Muscle layer of colon (tissue), 2 donors: Measurements from ENCODE around the gene METTL25.
A peak's percentile ranks its signal among the peaks of the same experiment; 100 is the strongest.
"Not testable (repeated sequence)": the region's sequence is repeated elsewhere in the genome, so short reads cannot be mapped to it uniquely, and the experiment has no call there.

Experiments
- H3K27ac ChIP-seq: one replicate; pipeline ENCODE4 v1.7.0; 2013; ENCODE audit warnings: low read depth, mild to moderate bottlenecking, low read length, moderate library complexity
- H3K27me3 ChIP-seq, 2 donors: one replicate each; pipeline ENCODE4 v1.7.0; 2013; ENCODE audit warnings: low read length in 2 of 2, mild to moderate bottlenecking in 2 of 2; ENCODE audit not compliant: insufficient read depth in 2 of 2, control insufficient read depth in 1 of 2
- H3K36me3 ChIP-seq: one replicate; pipeline ENCODE4 v1.7.0; 2013; ENCODE audit warnings: mild to moderate bottlenecking, low read length; ENCODE audit not compliant: insufficient read depth
- H3K4me1 ChIP-seq: one replicate; pipeline ENCODE4 v1.7.0; 2013; ENCODE audit warnings: mild to moderate bottlenecking, low read length; ENCODE audit not compliant: insufficient read depth
- H3K4me3 ChIP-seq, 2 donors: one replicate each; pipeline ENCODE4 v1.7.0; 2013; ENCODE audit warnings: low read length in 2 of 2, low read depth in 1 of 2, mild to moderate bottlenecking in 1 of 2, moderate library complexity in 1 of 2
- H3K9ac ChIP-seq: one replicate; pipeline ENCODE4 v1.7.0; 2013; ENCODE audit warnings: low read length
- H3K9me3 ChIP-seq: one replicate; pipeline ENCODE4 v1.7.0; 2013; ENCODE audit warnings: mild to moderate bottlenecking, low read length
- donor health status: abdominal sarcoma.
- donor health status: Adenocarcinoma of cecum.

METTL25 gene

GRCh38 chr12:82357845-82358199, 507 bp upstream of the METTL25 start:
- Histone ChIP-seq H3K27ac (peak overlapping the region; percentile 91), H3K36me3 (peaks cover 13% of the 10 kb centered on the region), H3K9ac (peak overlapping the region; percentile 93), H3K4me3 (peak overlapping the region; percentile 82 to 99), H3K4me1 (peaks cover 34% of the 10 kb centered on the region), H3K9me3 (no peaks in the 10 kb centered on the region), H3K27me3 (no peaks in the 10 kb centered on the region)

- H3K9me3 ChIP-seq = no peaks in the 10 kb centered on the region
- peak overlapping the region; percentile 82 to 99 for H3K4me3 ChIP-seq
- H3K27me3 ChIP-seq = no peaks in the 10 kb centered on the region
- H3K4me1 ChIP-seq = peaks cover 34% of the 10 kb centered on the region
- peak overlapping the region; percentile 65 for H3K9ac ChIP-seq
- H3K27ac ChIP-seq = peak overlapping the region; percentile 91
- peaks cover 3% of the 10 kb centered on the region for H3K36me3 ChIP-seq
Measured at GRCh38 chr12:82359115-82359478, 768 bp downstream of the METTL25 start.

GRCh38 chr12:82360834-82361233, 2.5 kb downstream of the METTL25 start:
- not testable (repeated sequence) for H3K9me3 ChIP-seq, H3K27ac ChIP-seq, H3K27me3 ChIP-seq, H3K36me3 ChIP-seq, H3K9ac ChIP-seq, H3K4me3 ChIP-seq
- H3K4me1 ChIP-seq = peaks cover 32% of the 10 kb centered on the region

- Histone ChIP-seq H3K27me3 (no peaks in the 10 kb centered on the region), H3K36me3 (no peaks in the 10 kb centered on the region), H3K4me1 (peaks cover 25% of the 10 kb centered on the region), H3K9ac (no peak overlapping the region), H3K27ac (no peak overlapping the region), H3K4me3 (no peak overlapping the region), H3K9me3 (no peaks in the 10 kb centered on the region)
Measured at GRCh38 chr12:82361461-82361915, 3.2 kb downstream of the METTL25 start.

GRCh38 chr12:82363990-82364389, 5.7 kb downstream of the METTL25 start:
- Histone ChIP-seq H3K27ac (no peak overlapping the region), H3K9me3 (no peaks in the 10 kb centered on the region), H3K27me3 (no peaks in the 10 kb centered on the region), H3K4me1 (peaks cover 16% of the 10 kb centered on the region), H3K4me3 (no peak overlapping the region), H3K9ac (no peak overlapping the region), H3K36me3 (no peaks in the 10 kb centered on the region)

GRCh38 chr12:82366197-82366596, 7.9 kb downstream of the METTL25 start:
- H3K4me3 ChIP-seq = no peak overlapping the region
- no peaks in the 10 kb centered on the region for H3K9me3 ChIP-seq
- H3K27me3 ChIP-seq = no peaks in the 10 kb centered on the region
- H3K9ac ChIP-seq = no peak overlapping the region
- H3K36me3 ChIP-seq = no peaks in the 10 kb centered on the region
- H3K27ac ChIP-seq = no peak overlapping the region
- H3K4me1 ChIP-seq = no peaks in the 10 kb centered on the region

- H3K36me3 ChIP-seq = no peaks in the 10 kb centered on the region
- no peak overlapping the region for H3K27ac ChIP-seq
- H3K9ac ChIP-seq = no peak overlapping the region
- no peak overlapping the region for H3K4me3 ChIP-seq
- no peaks in the 10 kb centered on the region for H3K9me3 ChIP-seq
- no peaks in the 10 kb centered on the region for H3K27me3 ChIP-seq
- no peaks in the 10 kb centered on the region for H3K4me1 ChIP-seq
Measured at GRCh38 chr12:82375201-82375600, 16.9 kb downstream of the METTL25 start.

GRCh38 chr12:82378997-82379396, 20.7 kb downstream of the METTL25 start:
- H3K9me3 ChIP-seq = no peaks in the 10 kb centered on the region
- H3K27me3 ChIP-seq = no peaks in the 10 kb centered on the region
- H3K4me3 ChIP-seq = no peak overlapping the region
- no peaks in the 10 kb centered on the region for H3K36me3 ChIP-seq
- H3K27ac ChIP-seq = no peak overlapping the region
- no peak overlapping the region for H3K9ac ChIP-seq
- no peaks in the 10 kb centered on the region for H3K4me1 ChIP-seq

GRCh38 chr12:82383930-82384552, 25.7 kb downstream of the METTL25 start:
- H3K4me3 ChIP-seq = no peak overlapping the region
- H3K4me1 ChIP-seq = no peaks in the 10 kb centered on the region
- H3K9ac ChIP-seq = no peak overlapping the region
- peaks cover 6% of the 10 kb centered on the region for H3K36me3 ChIP-seq
- no peak overlapping the region for H3K27ac ChIP-seq
- H3K27me3 ChIP-seq = no peaks in the 10 kb centered on the region
- H3K9me3 ChIP-seq = no peaks in the 10 kb centered on the region

- no peaks in the 10 kb centered on the region for H3K4me1 ChIP-seq
- no peaks in the 10 kb centered on the region for H3K9me3 ChIP-seq
Measured at GRCh38 chr12:82398879-82399278, 40.5 kb downstream of the METTL25 start.

GRCh38 chr12:82400819-82401218, 42.5 kb downstream of the METTL25 start:
- no peaks in the 10 kb centered on the region for H3K9me3 ChIP-seq
- no peak overlapping the region for H3K27ac ChIP-seq
- H3K4me3 ChIP-seq = no peak overlapping the region
- H3K4me1 ChIP-seq = no peaks in the 10 kb centered on the region
- H3K36me3 ChIP-seq = peaks cover 4% of the 10 kb centered on the region
- no peak overlapping the region for H3K9ac ChIP-seq
- H3K27me3 ChIP-seq = no peaks in the 10 kb centered on the region

More at GRCh38 chr12:82398879-82399278, 40.5 kb downstream of the METTL25 start:
- peaks cover 7% of the 10 kb centered on the region for H3K36me3 ChIP-seq
- H3K27ac ChIP-seq = no peak overlapping the region
- no peak overlapping the region for H3K4me3 ChIP-seq
- H3K27me3 ChIP-seq = no peaks in the 10 kb centered on the region
- H3K9ac ChIP-seq = no peak overlapping the region

GRCh38 chr12:82406651-82407050, 48.3 kb downstream of the METTL25 start:
- Histone ChIP-seq H3K9ac (no peak overlapping the region), H3K9me3 (no peaks in the 10 kb centered on the region), H3K4me1 (no peaks in the 10 kb centered on the region), H3K36me3 (peaks cover 7% of the 10 kb centered on the region), H3K4me3 (no peak overlapping the region), H3K27ac (no peak overlapping the region), H3K27me3 (no peaks in the 10 kb centered on the region)
